Keratinocyte (primary cell): Measurements from ENCODE around the gene OGFOD3. TPM values are rescaled to one million over a fixed set of nuclear protein-coding genes. Genes with fewer than 3 reads are reported as not detected.

ENCODE experiments used
- DNase-seq: peaks from one replicate; pipeline ENCODE4 v3.0.0-alpha.2; 2011; ENCODE audit warnings: low read depth, missing footprints, low spot score
- FAIRE-seq: peaks from 2 replicates; lab custom pipeline; 2011; peaks lifted over from hg19 to GRCh38; lab: Jason Lieb, UNC
- H2AFZ ChIP-seq: 2 replicates; pipeline ENCODE4 v1.6.0; 2012; ENCODE audit warnings: low read length, control low read depth, inconsistent platforms; ENCODE audit not compliant: control insufficient read depth
- H3K27ac ChIP-seq: 2 replicates; pipeline ENCODE4 v1.5.1; 2011; ENCODE audit warnings: low read length; ENCODE audit not compliant: control insufficient read depth, insufficient read depth
- H3K27me3 ChIP-seq: 3 replicates; pipeline ENCODE4 v1.6.0; 2011; ENCODE audit warnings: low read length; ENCODE audit not compliant: control insufficient read depth, insufficient read depth; ENCODE audit errors: extremely low read depth
- H3K36me3 ChIP-seq, 2 experiments: 2 replicates in 1 of 2; 3 replicates in 1 of 2; pipeline ENCODE4 v1.5.1; 2011; ENCODE audit warnings: low read length in 2 of 2, mild to moderate bottlenecking in 1 of 2; ENCODE audit not compliant: control insufficient read depth in 2 of 2, insufficient read depth in 2 of 2; ENCODE audit errors: extremely low read depth in 1 of 2
- H3K4me1 ChIP-seq: 3 replicates; pipeline ENCODE4 v1.5.1; 2011; ENCODE audit warnings: low read length; ENCODE audit not compliant: control insufficient read depth, insufficient read depth; ENCODE audit errors: extremely low read depth
- H3K4me2 ChIP-seq: 3 replicates; pipeline ENCODE4 v1.6.0; 2011; ENCODE audit warnings: low read depth, low read length; ENCODE audit not compliant: control insufficient read depth, insufficient read depth; ENCODE audit errors: extremely low read depth
- H3K4me3 ChIP-seq, 3 experiments: fragments of 200-600 bp in 1 of 3; sonication (generic) in 1 of 3; 2 replicates in 2 of 3; 3 replicates in 1 of 3; pipeline ENCODE4 v1.5.1; 2011 to 2016; ENCODE audit warnings: low read length in 3 of 3, mild to moderate bottlenecking in 3 of 3, control low read depth in 2 of 3, inconsistent platforms in 1 of 3, low read depth in 1 of 3, mixed read lengths in 1 of 3, mixed run types in 1 of 3, moderate library complexity in 1 of 3; ENCODE audit not compliant: control insufficient read depth in 2 of 3, insufficient read depth in 2 of 3; ENCODE audit errors: extremely low read depth in 1 of 3
- H3K79me2 ChIP-seq: 2 replicates; pipeline ENCODE4 v1.6.0; 2012; ENCODE audit warnings: low read length; ENCODE audit not compliant: control insufficient read depth, insufficient read depth
- H3K9ac ChIP-seq: 3 replicates; pipeline ENCODE4 v1.6.0; 2011; ENCODE audit warnings: low read length; ENCODE audit not compliant: control insufficient read depth, insufficient read depth; ENCODE audit errors: extremely low read depth
- H3K9me1 ChIP-seq: 3 replicates; pipeline ENCODE4 v1.6.0; 2011; ENCODE audit warnings: low read length; ENCODE audit not compliant: control insufficient read depth, insufficient read depth; ENCODE audit errors: extremely low read depth
- H3K9me3 ChIP-seq: 2 replicates; pipeline ENCODE4 v1.5.1; 2012; ENCODE audit warnings: low read depth, low read length; ENCODE audit not compliant: control insufficient read depth
- H4K20me1 ChIP-seq: 3 replicates; pipeline ENCODE4 v1.6.0; 2011; ENCODE audit warnings: low read length; ENCODE audit not compliant: control insufficient read depth, insufficient read depth; ENCODE audit errors: extremely low read depth
- EZH2 ChIP-seq: IDR thresholded peaks from one replicate; pipeline ENCODE4 v1.6.1; 2012; ENCODE audit warnings: inconsistent platforms, mild to moderate bottlenecking, low read length, moderate library complexity
- dilution Hi-C: fragments of 300-500 bp; cut with MboI; formaldehyde crosslinking; loops from one replicate; pipeline ENCODE4 v1.7.0; 2020; ENCODE audit warnings: low sequenced_read_pairs; ENCODE audit not compliant: extremely low pct_ligation_motif_present
- polyA plus RNA-seq, 5 experiments: library from polyadenylated mRNA; depleted of rRNA in 3 of 5; stranded (reverse) in 3 of 5; stranded (forward) in 1 of 5; unstranded in 1 of 5; fragments of >200 nt; gene quantifications; 1 replicate in 1 of 5; 2 replicates in 3 of 5; 3 replicates in 1 of 5; pipeline versions ENCODE4 v1.2.1 to v1.2.3, GENCODE V29; 2011 to 2012; ENCODE audit warnings: missing spikeins in 2 of 5, low read depth in 1 of 5, low replicate concordance in 1 of 5
- TF ChIP-seq, protein P1 (sequence below), 3 experiments: IDR thresholded peaks in 1 of 3; conservative IDR thresholded peaks in 1 of 3; optimal IDR thresholded peaks in 1 of 3; 2 replicates in 2 of 3; 3 replicates in 1 of 3; pipeline versions ENCODE3 to v1.5.1; 2011; ENCODE audit warnings: low read length in 3 of 3, mild to moderate bottlenecking in 3 of 3, moderate library complexity in 2 of 3, control low read depth in 1 of 3, inconsistent platforms in 1 of 3; ENCODE audit not compliant: insufficient read depth in 2 of 3; ENCODE audit errors: extremely low read depth in 1 of 3

OGFOD3 gene
- polyA plus RNA-seq, 1 donor (not counting 4 experiments of a cell fraction or from before 2014, with no cell fraction given): 10.8 TPM

DNA sequence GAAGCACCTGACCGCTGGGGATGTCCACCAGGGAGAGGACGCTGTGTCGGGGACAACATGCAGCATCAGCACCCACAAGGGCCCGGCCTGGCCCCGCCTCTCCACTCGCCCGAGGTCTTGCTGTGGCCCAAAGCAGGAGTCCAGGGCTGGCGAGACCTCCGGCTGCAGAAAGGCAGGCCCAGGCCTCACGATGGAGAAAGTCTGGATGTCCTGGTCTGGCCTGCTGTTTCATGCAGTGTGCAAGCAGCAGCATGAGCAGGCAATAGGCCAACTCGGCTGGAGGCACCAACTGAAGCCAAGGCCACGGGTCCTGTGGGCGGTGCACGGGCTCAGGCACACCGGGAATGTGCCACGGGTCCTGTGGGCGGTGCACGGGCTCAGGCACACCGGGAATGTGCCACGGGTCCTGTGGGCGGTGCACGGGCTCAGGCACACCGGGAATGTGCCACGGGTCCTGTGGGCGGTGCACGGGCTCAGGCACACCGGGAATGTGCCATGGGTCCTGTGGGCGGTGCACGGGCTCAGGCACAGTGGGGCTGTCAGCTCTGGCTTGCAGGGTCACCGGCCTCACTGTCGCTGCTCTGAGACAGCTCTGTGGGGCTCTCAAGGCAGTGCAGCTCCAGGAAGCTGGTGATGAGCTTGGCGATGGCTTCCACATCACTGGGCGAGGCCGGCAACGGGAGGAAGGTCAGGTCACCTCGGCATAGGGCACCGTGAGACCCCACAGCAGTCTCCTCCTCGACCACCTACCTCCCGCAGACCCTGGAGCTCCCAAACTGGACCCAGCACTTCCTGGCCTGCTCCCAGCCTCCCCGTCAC, 25.3 kb upstream of the OGFOD3 start:
- DNase-seq (no peak), FAIRE-seq (no peak)
- no peaks in the 10 kb centered on the region for H4K20me1 ChIP-seq
- no peaks in the 10 kb centered on the region for H3K9me1 ChIP-seq
- TF ChIP-seq EZH2: no peak
- TF ChIP-seq, protein P1, sequence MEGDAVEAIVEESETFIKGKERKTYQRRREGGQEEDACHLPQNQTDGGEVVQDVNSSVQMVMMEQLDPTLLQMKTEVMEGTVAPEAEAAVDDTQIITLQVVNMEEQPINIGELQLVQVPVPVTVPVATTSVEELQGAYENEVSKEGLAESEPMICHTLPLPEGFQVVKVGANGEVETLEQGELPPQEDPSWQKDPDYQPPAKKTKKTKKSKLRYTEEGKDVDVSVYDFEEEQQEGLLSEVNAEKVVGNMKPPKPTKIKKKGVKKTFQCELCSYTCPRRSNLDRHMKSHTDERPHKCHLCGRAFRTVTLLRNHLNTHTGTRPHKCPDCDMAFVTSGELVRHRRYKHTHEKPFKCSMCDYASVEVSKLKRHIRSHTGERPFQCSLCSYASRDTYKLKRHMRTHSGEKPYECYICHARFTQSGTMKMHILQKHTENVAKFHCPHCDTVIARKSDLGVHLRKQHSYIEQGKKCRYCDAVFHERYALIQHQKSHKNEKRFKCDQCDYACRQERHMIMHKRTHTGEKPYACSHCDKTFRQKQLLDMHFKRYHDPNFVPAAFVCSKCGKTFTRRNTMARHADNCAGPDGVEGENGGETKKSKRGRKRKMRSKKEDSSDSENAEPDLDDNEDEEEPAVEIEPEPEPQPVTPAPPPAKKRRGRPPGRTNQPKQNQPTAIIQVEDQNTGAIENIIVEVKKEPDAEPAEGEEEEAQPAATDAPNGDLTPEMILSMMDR (optimal IDR thresholded peaks at IDR 0.05 in 1 of 3, IDR thresholded peaks at IDR 0.05 in 1 of 3, conservative IDR thresholded peaks at IDR 0.05 in 1 of 3; ENCODE audit: extremely low read depth in 1 of 3, insufficient read depth in 2 of 3, low read length in 3 of 3): no peak
- no peaks in the 10 kb centered on the region for H3K79me2 ChIP-seq
- no peaks in the 10 kb centered on the region for H3K4me1 ChIP-seq
- H3K27ac ChIP-seq: no peak overlapping the region
- H3K4me3 ChIP-seq: no peak overlapping the region
- dilution Hi-C loops: no loop called here
- H3K4me2 ChIP-seq: no peak overlapping the region
- no peak overlapping the region for H2AFZ ChIP-seq
- H3K9me3 ChIP-seq: no peaks in the 10 kb centered on the region
- no peak overlapping the region for H3K9ac ChIP-seq
- no peaks in the 10 kb centered on the region for H3K27me3 ChIP-seq
- H3K36me3 ChIP-seq: peaks cover 7 to 14% of the 10 kb centered on the region in 2 experiments

DNA sequence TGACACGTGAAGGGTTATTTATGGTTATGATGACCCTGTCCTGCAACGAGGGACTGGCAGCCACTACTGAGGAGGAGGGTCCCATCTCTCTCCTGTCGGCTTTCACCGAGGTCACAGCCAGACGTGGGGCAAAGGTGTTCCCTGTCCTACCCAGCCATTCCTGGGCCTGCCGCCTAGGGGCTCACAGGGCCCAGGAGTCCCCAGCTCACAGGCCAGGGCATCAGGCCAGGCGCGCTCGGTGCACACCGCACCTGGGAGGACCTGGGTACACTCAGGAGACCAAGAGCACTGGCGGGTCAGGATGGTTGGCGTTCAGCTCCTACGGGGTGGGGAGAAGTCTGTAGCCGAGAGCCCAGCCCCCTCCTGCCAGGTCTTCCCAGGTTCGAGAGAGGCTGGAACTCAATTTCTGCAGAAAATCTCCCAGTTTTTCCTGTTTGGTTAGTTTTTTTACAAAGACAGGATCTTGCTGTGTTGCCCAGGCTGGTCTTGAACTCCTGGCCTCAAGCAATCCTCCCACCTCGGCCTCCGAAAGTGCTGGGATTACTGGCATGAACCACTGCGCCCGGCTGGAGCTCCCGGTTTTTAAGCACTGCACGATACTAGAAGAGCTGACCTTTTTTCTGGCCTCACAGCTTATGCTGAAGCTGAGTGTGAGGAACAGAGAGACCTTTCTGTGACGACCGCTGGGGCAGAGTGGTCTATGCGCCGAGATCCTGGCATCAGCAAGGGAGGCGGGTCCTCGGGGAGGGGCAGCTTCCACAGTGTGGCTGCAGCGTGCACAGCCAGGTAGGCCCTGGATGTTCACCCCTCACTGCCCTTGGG, 24.5 kb upstream of the OGFOD3 start:
- no peak overlapping the region for H3K4me3 ChIP-seq
- DNase-seq: no peak
- no peak for FAIRE-seq
- dilution Hi-C loops: no loop called here
- H3K27ac ChIP-seq: no peak overlapping the region
- H4K20me1 ChIP-seq: no peaks in the 10 kb centered on the region
- H3K4me2 ChIP-seq: no peak overlapping the region
- TF ChIP-seq, protein P1 (optimal IDR thresholded peaks at IDR 0.05 in 1 of 3, IDR thresholded peaks at IDR 0.05 in 1 of 3, conservative IDR thresholded peaks at IDR 0.05 in 1 of 3; ENCODE audit: extremely low read depth in 1 of 3, insufficient read depth in 2 of 3, low read length in 3 of 3): no peak
- TF ChIP-seq EZH2: no peak
- H3K27me3 ChIP-seq: no peaks in the 10 kb centered on the region
- peaks cover 7 to 14% of the 10 kb centered on the region in 2 experiments for H3K36me3 ChIP-seq
- H3K9me3 ChIP-seq: no peaks in the 10 kb centered on the region
- H3K79me2 ChIP-seq: no peaks in the 10 kb centered on the region
- H3K4me1 ChIP-seq: no peaks in the 10 kb centered on the region
- H3K9ac ChIP-seq: no peak overlapping the region
- H2AFZ ChIP-seq: no peak overlapping the region
- H3K9me1 ChIP-seq: no peaks in the 10 kb centered on the region
